Measurements from ENCODE around the gene UNC5B.

- TF ChIP-seq CTCF (conservative IDR thresholded peaks at IDR 0.05; ENCODE audit: low read depth, low read length) (no peak), EZH2 (IDR thresholded peaks at IDR 0.05; ENCODE audit: borderline replicate concordance, low read depth, low read length, poor library complexity, severe bottlenecking) (no peak)
Measured at GRCh38 chr10:71185209-71185608, 27.2 kb upstream of the UNC5B start.

Data from A673 (cell line).